ENCODE data around the gene ARF1.

ARF1 gene

GRCh38 chr1:228105996-228106799 is 23.7 kb downstream of the ARF1 start:
- TF ChIP-seq TAF1 (IDR thresholded peaks at IDR 0.05; ENCODE audit: low read depth) (no peak), TEAD4 (IDR thresholded peaks at IDR 0.05) (no peak), RAD21 (IDR thresholded peaks at IDR 0.05; ENCODE audit: low read depth) (no peak), ZBTB7A (IDR thresholded peaks at IDR 0.05; ENCODE audit: low read depth) (no peak), TCF12 (IDR thresholded peaks at IDR 0.05; ENCODE audit: low read depth) (no peak), NFIC (IDR thresholded peaks at IDR 0.05) (no peak), CEBPB (IDR thresholded peaks at IDR 0.05) (no peak)

GRCh38 chr1:228106800-228107054 is 24.2 kb downstream of the ARF1 start:
- TF ChIP-seq RAD21 (IDR thresholded peaks at IDR 0.05; ENCODE audit: low read depth) = no peak
- TF ChIP-seq CREB1 (IDR thresholded peaks at IDR 0.05; ENCODE audit: low read depth) = no peak
- no peak for TF ChIP-seq EGR1 (IDR thresholded peaks at IDR 0.05)
- no peak for TF ChIP-seq YY1 (IDR thresholded peaks at IDR 0.05; ENCODE audit: low read depth)
- TF ChIP-seq, protein P1, sequence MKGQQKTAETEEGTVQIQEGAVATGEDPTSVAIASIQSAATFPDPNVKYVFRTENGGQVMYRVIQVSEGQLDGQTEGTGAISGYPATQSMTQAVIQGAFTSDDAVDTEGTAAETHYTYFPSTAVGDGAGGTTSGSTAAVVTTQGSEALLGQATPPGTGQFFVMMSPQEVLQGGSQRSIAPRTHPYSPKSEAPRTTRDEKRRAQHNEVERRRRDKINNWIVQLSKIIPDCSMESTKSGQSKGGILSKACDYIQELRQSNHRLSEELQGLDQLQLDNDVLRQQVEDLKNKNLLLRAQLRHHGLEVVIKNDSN (IDR thresholded peaks at IDR 0.05) = no peak
- no peak for TF ChIP-seq TAF1 (IDR thresholded peaks at IDR 0.05; ENCODE audit: low read depth)
- TF ChIP-seq TCF12 (IDR thresholded peaks at IDR 0.05; ENCODE audit: low read depth) = no peak
- TF ChIP-seq ZBTB7A (IDR thresholded peaks at IDR 0.05; ENCODE audit: low read depth) = no peak
- no peak for TF ChIP-seq MAX (IDR thresholded peaks at IDR 0.05)
- no peak for TF ChIP-seq REST (IDR thresholded peaks at IDR 0.05; ENCODE audit: low read depth)
- no peak for TF ChIP-seq NFIC (IDR thresholded peaks at IDR 0.05)
- TF ChIP-seq TEAD4 (IDR thresholded peaks at IDR 0.05) = no peak
- no peak for TF ChIP-seq CEBPB (IDR thresholded peaks at IDR 0.05)
- no peak for TF ChIP-seq FOXM1 (IDR thresholded peaks at IDR 0.05; ENCODE audit: borderline replicate concordance, low read depth)
- no peak for TF ChIP-seq EP300 (IDR thresholded peaks at IDR 0.05; ENCODE audit: borderline replicate concordance)

DNA sequence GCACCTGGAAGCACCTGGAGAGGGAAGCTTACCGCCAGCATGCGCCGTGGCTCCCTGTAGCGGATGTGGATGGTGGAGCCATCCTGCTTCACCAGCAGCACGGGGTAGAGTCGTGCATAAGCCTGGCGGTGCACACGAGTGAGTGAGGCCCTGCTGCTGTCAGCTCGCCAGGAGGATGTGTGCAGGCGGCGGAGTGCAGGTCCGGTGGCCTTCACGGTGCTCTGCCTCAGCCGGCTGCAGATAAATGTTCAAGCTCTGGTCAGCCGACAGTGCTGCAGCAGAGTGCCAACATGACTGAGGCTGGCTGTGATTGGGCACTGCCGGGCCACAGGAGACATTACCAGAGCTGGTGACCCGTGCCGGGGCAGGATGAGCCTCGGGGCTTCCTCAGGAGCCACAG is 25.1 kb downstream of the ARF1 start:
- TF ChIP-seq TCF12 (IDR thresholded peaks at IDR 0.05; ENCODE audit: low read depth) (no peak), CEBPB (IDR thresholded peaks at IDR 0.05) (no peak), TAF1 (IDR thresholded peaks at IDR 0.05; ENCODE audit: low read depth) (no peak), REST (IDR thresholded peaks at IDR 0.05; ENCODE audit: low read depth) (no peak), NFIC (IDR thresholded peaks at IDR 0.05) (no peak), RAD21 (IDR thresholded peaks at IDR 0.05; ENCODE audit: low read depth) (no peak), YY1 (IDR thresholded peaks at IDR 0.05; ENCODE audit: low read depth) (no peak), EP300 (IDR thresholded peaks at IDR 0.05; ENCODE audit: borderline replicate concordance) (no peak), CREB1 (IDR thresholded peaks at IDR 0.05; ENCODE audit: low read depth) (no peak), FOXM1 (IDR thresholded peaks at IDR 0.05; ENCODE audit: borderline replicate concordance, low read depth) (no peak), TEAD4 (IDR thresholded peaks at IDR 0.05) (no peak), EGR1 (IDR thresholded peaks at IDR 0.05) (no peak), ZBTB7A (IDR thresholded peaks at IDR 0.05; ENCODE audit: low read depth) (no peak), MAX (IDR thresholded peaks at IDR 0.05) (no peak)
- TF ChIP-seq, protein P1 (IDR thresholded peaks at IDR 0.05) = no peak

DNA sequence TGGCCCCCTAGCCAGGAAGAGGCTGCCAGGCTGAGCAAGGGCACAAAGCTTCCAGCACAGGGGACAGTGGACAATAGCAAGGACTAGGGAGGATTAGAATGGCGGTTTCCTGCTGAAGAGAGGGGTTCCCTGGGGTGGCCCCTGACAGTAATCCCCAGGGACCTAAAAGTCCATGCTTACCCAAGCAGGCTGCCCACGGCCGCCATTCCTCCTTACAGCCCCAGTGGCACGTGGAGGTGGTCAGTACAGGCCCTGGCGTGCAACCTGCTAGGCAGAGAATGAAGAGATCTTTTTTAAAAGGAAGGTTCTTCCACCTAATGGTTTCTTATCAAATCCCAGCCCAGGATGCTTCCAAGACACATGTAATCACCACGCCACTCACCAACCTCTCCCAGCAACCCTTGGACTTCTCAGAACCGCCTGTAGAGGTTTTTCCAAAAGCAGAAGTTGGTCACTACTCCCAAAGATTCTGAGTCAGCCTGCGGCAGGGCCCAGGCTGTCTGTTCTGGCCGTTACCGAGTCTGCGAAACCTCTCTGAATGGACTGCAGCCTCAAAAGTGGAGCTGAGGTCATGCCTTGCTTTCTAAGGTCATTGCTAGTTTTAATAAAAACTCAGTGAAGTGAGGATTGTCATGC is 25.7 kb downstream of the ARF1 start:
- TF ChIP-seq NFIC (IDR thresholded peaks at IDR 0.05) (no peak), CEBPB (IDR thresholded peaks at IDR 0.05) (no peak), CREB1 (IDR thresholded peaks at IDR 0.05; ENCODE audit: low read depth) (no peak), ZBTB7A (IDR thresholded peaks at IDR 0.05; ENCODE audit: low read depth) (no peak), FOXM1 (IDR thresholded peaks at IDR 0.05; ENCODE audit: borderline replicate concordance, low read depth) (no peak), EP300 (IDR thresholded peaks at IDR 0.05; ENCODE audit: borderline replicate concordance) (no peak), REST (IDR thresholded peaks at IDR 0.05; ENCODE audit: low read depth) (no peak), MAX (IDR thresholded peaks at IDR 0.05) (no peak), EGR1 (IDR thresholded peaks at IDR 0.05) (no peak), YY1 (IDR thresholded peaks at IDR 0.05; ENCODE audit: low read depth) (no peak)
- TF ChIP-seq, protein P1 (IDR thresholded peaks at IDR 0.05) = no peak

All from Ishikawa (cell line).